Fibroblast of mammary gland (primary cell): ENCODE data around the gene PTOV1.

Experiments
- DNase-seq: peaks from one replicate; pipeline ENCODE4 v3.0.0-alpha.2; 2010; ENCODE audit warnings: low read depth
- H3K4me3 ChIP-seq: 2 replicates; pipeline ENCODE4 v1.5.1; 2011; ENCODE audit warnings: low read depth, mild to moderate bottlenecking, low read length, moderate library complexity; ENCODE audit not compliant: control insufficient read depth
- CTCF ChIP-seq: conservative IDR thresholded peaks from 2 replicates; pipeline ENCODE4 v1.5.1; 2011; ENCODE audit warnings: low read depth, low read length, inconsistent platforms; ENCODE audit not compliant: control insufficient read depth, insufficient read depth

Gene PTOV1

GRCh38 chr19:49874503-49875157, 23.7 kb downstream of the PTOV1 start:
- H3K4me3 ChIP-seq = no peak overlapping the region
- no peak for DNase-seq
- TF ChIP-seq CTCF = no peak

- TF ChIP-seq CTCF = no peak
- H3K4me3 ChIP-seq = peak overlapping the region; percentile 98
- no peak for DNase-seq
Observed at GRCh38 chr19:49875177-49875576, 24.2 kb downstream of the PTOV1 start.

- DNase-seq = no peak
- peak overlapping the region; percentile 98 for H3K4me3 ChIP-seq
- no peak for TF ChIP-seq CTCF
Observed at GRCh38 chr19:49875857-49876421, 25.0 kb downstream of the PTOV1 start.

- peak overlapping the region; percentile 98 for H3K4me3 ChIP-seq
- peak; percentile 99 for DNase-seq
- no peak for TF ChIP-seq CTCF
Observed at GRCh38 chr19:49876422-49877019, 25.6 kb downstream of the PTOV1 start.

- peak within 1 kb of the TSS; percentile 98 for H3K4me3 ChIP-seq
- no peak for TF ChIP-seq CTCF
- DNase-seq = peak; percentile 100
Observed at GRCh38 chr19:49877020-49877878, 26.3 kb downstream of the PTOV1 start, which contains the start of the genes AKT1S1 and TBC1D17. Gene AKT1S1 (minus strand): TSS chr19:49877355. CDS start chr19:49873295, 4,060 bp downstream. Gene TBC1D17 (plus strand): TSS chr19:49877702. CDS start chr19:49877724, 22 bp downstream.

- H3K4me3 ChIP-seq = peak overlapping the region; percentile 98
- DNase-seq = peak; percentile 95
- no peak for TF ChIP-seq CTCF
Observed at GRCh38 chr19:49877879-49878743, 27.2 kb downstream of the PTOV1 start.
